ENCODE results near the gene GCFC2.

GRCh38 chr2:75679556-75679955, 31.2 kb downstream of the GCFC2 start:
- TF ChIP-seq CTCF (IDR thresholded peaks at IDR 0.05 in 2 of 3, conservative IDR thresholded peaks at IDR 0.05 in 1 of 3; ENCODE audit: insufficient read depth in 2 of 3, low read depth in 1 of 3, low read length in 3 of 3) (no peak), TAF1 (IDR thresholded peaks at IDR 0.05; ENCODE audit: control insufficient read depth, extremely low read depth, insufficient read depth, low read length, severe bottlenecking) (no peak)

All from K562 (cell line).